ENCODE results near the gene LRP5. TPM values are rescaled to one million over a fixed set of nuclear protein-coding genes. Genes with fewer than 3 reads are reported as not detected.

The LRP5 gene
- total and polyA plus RNA-seq, 9 of the 15 experiments (the other 6 are each of a cell fraction or from before 2014, with no cell fraction given): 0.48 to 44.2 (median 13.5) TPM

GRCh38 chr11:68436985-68437926 is 124.9 kb downstream of the LRP5 start (continued):
- TF ChIP-seq CTCF (IDR thresholded peaks at IDR 0.05 in 2 of 3, conservative IDR thresholded peaks at IDR 0.05 in 1 of 3; ENCODE audit: insufficient read depth in 2 of 3, low read depth in 1 of 3, low read length in 3 of 3) (peak; percentile 52 to 66 (median 55)), GATAD2A (IDR thresholded peaks at IDR 0.05) (0 out of 2 replicates have a peak, but pooled peaks have one; percentile 14), ZNF584 (CRISPR knock-in tag; IDR thresholded peaks at IDR 0.05; ENCODE audit: low read depth) (no peak), FUS (optimal IDR thresholded peaks at IDR 0.05; ENCODE audit: low read depth, low read length) (no peak), ZBTB1 (CRISPR knock-in tag; IDR thresholded peaks at IDR 0.05; ENCODE audit: borderline replicate concordance, low read depth) (peak; percentile 63; the same call in 1 of the 2 replicates), XRCC3 (IDR thresholded peaks at IDR 0.05) (no peak), ZNF592 (IDR thresholded peaks at IDR 0.05) (peak; percentile 88), PHB (CRISPR knock-in tag; IDR thresholded peaks at IDR 0.05) (no peak), ZNF224 (CRISPR knock-in tag; IDR thresholded peaks at IDR 0.05) (0 out of 2 replicates have a peak, but pooled peaks have one; percentile 17), MAX (CRISPR knock-in tag; IDR thresholded peaks at IDR 0.05) (peak; percentile 95), POLR2G (IDR thresholded peaks at IDR 0.05; ENCODE audit: low read depth, low read length) (peak; percentile 49)

Data from K562 (cell line).